HG03025 (cell line): ENCODE results near the gene SHB.

Source experiments
- ATAC-seq: cut with Tn5 transposase; IDR thresholded peaks from one replicate; pipeline ENCODE4 v1.9.1; 2021; ENCODE audit warnings: mild to moderate bottlenecking, moderate library complexity; ENCODE audit not compliant: unreplicated experiment, low FRiP score

The SHB gene

GRCh38 chr9:37873955-37874354 is 195.1 kb downstream of the SHB start:
- ATAC-seq, result no peak

DNA sequence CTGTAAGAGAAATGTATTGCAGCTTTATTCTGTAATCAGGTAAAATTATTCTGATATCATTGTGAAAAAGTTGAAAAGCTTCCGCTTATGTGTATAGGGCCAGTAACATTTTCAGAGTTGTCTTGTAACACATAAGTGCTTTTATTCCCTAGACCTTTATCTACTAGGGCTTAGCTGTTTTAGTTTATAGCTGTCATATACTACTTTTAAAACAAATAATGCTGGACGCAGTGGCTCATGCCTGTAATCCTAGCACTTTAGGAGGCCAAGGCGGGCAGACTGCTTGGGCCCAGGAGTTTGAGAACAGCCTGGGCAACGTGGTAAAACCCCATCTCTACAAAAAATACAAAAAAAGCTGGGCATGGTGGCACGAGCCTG is 198.2 kb downstream of the SHB start:
- ATAC-seq, result no peak

DNA sequence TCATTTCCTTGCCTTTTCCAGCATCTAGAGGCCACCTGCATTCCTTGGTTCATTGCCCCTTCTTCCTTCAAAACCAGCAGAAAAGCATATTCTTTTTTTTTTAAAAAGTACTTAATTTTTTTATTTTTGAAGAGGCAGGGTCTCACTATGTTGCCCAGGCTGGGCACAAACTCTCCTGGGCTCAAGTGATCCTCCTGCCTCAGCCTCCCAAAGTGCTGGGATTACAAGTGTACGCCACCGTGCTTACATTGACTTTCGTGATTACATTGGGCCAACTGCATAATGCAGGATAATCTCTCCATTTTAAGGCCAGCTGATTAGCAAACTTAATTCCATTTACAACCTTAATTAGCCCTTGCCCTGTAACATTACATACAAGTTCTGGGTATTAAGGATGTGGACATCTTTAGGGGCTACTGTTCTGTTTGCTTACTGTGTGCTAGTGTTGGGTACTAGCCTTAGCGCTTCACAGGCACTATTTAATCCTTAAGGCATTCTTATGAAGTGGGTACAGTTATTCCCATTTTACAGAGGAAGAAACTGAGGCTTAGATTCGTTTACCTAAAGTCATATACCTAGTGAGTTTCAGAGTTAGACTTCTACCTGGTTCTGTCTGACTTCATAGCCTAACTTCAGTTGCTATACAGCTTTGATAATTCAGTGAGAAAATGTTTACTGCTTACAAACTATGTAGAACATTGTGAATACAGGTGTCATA is 198.8 kb downstream of the SHB start:
- ATAC-seq, result no peak
